ENCODE results near the gene GRIA1. TPM values are rescaled to one million over a fixed set of nuclear protein-coding genes. Genes with fewer than 3 reads are reported as not detected.

The GRIA1 gene
- total and polyA plus RNA-seq, 9 donors = 0.11 to 1.4 (median 0.34) TPM; not detected in 2

- Histone ChIP-seq H3K36me3 (no peaks in the 10 kb centered on the region), H3K4me3 (no peak overlapping the region), H3K4me1 (ENCODE audit: insufficient read depth) (no peaks in the 10 kb centered on the region), H3K27me3 (no peaks in the 10 kb centered on the region), H3K9me3 (no peaks in the 10 kb centered on the region), H3K27ac (no peak overlapping the region)
- no peak for DNase-seq
- intact Hi-C loops (cut with DNase I) = no loop called here
- WGBS, 3 donors = 23 to 49% (median 36%) methylated on average over 4 of the region's 4 CpGs
- TF ChIP-seq POLR2A (IDR thresholded peaks at IDR 0.05) (no peak), EP300 (IDR thresholded peaks at IDR 0.05) (no peak)
- TF ChIP-seq, protein P1, sequence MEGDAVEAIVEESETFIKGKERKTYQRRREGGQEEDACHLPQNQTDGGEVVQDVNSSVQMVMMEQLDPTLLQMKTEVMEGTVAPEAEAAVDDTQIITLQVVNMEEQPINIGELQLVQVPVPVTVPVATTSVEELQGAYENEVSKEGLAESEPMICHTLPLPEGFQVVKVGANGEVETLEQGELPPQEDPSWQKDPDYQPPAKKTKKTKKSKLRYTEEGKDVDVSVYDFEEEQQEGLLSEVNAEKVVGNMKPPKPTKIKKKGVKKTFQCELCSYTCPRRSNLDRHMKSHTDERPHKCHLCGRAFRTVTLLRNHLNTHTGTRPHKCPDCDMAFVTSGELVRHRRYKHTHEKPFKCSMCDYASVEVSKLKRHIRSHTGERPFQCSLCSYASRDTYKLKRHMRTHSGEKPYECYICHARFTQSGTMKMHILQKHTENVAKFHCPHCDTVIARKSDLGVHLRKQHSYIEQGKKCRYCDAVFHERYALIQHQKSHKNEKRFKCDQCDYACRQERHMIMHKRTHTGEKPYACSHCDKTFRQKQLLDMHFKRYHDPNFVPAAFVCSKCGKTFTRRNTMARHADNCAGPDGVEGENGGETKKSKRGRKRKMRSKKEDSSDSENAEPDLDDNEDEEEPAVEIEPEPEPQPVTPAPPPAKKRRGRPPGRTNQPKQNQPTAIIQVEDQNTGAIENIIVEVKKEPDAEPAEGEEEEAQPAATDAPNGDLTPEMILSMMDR (IDR thresholded peaks at IDR 0.05) = no peak
Observed at GRCh38 chr5:153513156-153513555, 22.7 kb downstream of the GRIA1 start.

DNA sequence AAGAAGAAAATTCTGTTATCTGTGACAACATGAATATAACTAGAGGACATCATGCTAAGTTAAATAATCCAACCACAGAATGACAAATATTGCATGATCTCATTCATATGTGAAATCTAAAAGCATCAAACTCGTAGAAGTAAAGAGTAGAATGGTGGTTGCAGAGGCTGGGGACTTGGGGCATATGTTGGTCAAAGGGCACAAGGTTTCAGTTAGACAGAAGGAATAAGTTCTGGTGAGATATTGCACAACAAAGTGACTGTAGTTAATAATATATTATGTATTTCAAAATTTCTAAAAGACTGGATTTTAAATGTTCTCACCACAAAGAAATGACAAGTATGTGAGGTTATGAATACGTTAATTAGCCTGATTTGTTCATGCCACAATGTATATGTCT, 24.8 kb downstream of the GRIA1 start:
- intact Hi-C loops (cut with DNase I) = no loop called here
- no peaks in the 10 kb centered on the region for H3K9me3 ChIP-seq

DNA sequence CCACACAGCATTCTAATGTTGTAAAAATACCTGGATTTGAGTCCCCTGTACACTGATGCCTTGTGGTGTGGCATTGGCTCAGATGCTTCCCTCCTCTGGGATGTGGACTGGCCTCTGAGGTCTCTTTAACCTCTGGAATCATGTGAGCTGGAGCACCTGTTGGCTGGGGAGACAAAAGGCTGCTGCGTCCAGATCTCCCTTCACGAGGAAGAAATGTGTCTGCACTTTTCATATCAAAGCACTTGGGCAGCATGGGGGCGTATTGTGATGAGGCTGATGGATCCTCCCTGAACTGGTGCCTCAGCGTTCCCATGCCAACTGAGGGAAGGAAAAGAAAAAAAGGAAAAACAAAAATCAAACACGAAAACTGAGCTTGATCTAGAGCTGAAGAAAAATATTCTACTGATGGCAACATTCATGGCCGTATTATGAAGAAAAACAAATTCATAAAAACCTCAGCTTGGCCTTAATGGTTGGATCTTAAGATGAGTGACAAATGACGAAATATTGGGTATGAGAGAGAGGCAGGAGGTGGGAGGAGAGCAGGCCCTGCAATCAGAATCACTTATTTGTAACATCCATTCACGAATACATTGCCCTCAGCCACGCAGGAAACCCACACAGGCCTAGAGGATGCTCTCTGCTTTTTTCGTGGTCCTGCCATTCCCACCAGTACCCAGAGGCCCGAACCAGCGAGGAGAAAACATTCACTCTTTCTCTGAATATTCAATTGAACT, 26.2 kb downstream of the GRIA1 start:
- H3K4me3 ChIP-seq = no peak overlapping the region
- WGBS, 3 donors = 45 to 66% (median 53%) methylated on average over 12 of the region's 12 CpGs
- TF ChIP-seq POLR2A (IDR thresholded peaks at IDR 0.05) = no peak
- TF ChIP-seq, protein P1 (IDR thresholded peaks at IDR 0.05) = no peak
- TF ChIP-seq EP300 (IDR thresholded peaks at IDR 0.05) = no peak
- no peaks in the 10 kb centered on the region for H3K9me3 ChIP-seq
- intact Hi-C loops (cut with DNase I) = no loop called here
- no peaks in the 10 kb centered on the region for H3K27me3 ChIP-seq
- no peaks in the 10 kb centered on the region for H3K4me1 ChIP-seq (ENCODE audit: insufficient read depth)
- H3K27ac ChIP-seq = no peak overlapping the region
- H3K36me3 ChIP-seq = no peaks in the 10 kb centered on the region
- DNase-seq = no peak

More for the DNA sequence above, 24.8 kb downstream of the GRIA1 start:
- Histone ChIP-seq H3K36me3 (no peaks in the 10 kb centered on the region), H3K27me3 (no peaks in the 10 kb centered on the region), H3K4me1 (ENCODE audit: insufficient read depth) (no peaks in the 10 kb centered on the region), H3K4me3 (no peak overlapping the region), H3K27ac (no peak overlapping the region)
- TF ChIP-seq, protein P1 (IDR thresholded peaks at IDR 0.05) = no peak
- TF ChIP-seq POLR2A (IDR thresholded peaks at IDR 0.05) = no peak
- 74 to 86% (median 81%) methylated on average over 2 of the region's 2 CpGs for WGBS, 3 donors
- DNase-seq = no peak

- intact Hi-C loops (cut with DNase I) = no loop called here
- H3K9me3 ChIP-seq = no peaks in the 10 kb centered on the region
- no peaks in the 10 kb centered on the region for H3K4me1 ChIP-seq (ENCODE audit: insufficient read depth)
- H3K27me3 ChIP-seq = no peaks in the 10 kb centered on the region
- DNase-seq = no peak
- H3K27ac ChIP-seq = no peak overlapping the region
- no peak overlapping the region for H3K4me3 ChIP-seq
- no peaks in the 10 kb centered on the region for H3K36me3 ChIP-seq
- TF ChIP-seq, protein P1 (IDR thresholded peaks at IDR 0.05) = no peak
- no peak for TF ChIP-seq POLR2A (IDR thresholded peaks at IDR 0.05)
- TF ChIP-seq EP300 (IDR thresholded peaks at IDR 0.05) = no peak
- 63 to 84% (median 74%) methylated on average over 2 of the region's 2 CpGs for WGBS, 3 donors
Observed at GRCh38 chr5:153517241-153517611, 26.8 kb downstream of the GRIA1 start.
